Prostate gland (tissue), 2 donors: ENCODE data around the gene C17orf50. TPM values are rescaled to one million over a fixed set of nuclear protein-coding genes. Genes with fewer than 3 reads are reported as not detected.
"Not testable (repeated sequence)": the region's sequence is repeated elsewhere in the genome, so short reads cannot be mapped to it uniquely, and the experiment has no call there.

Experiments
- DNase-seq: peaks from one replicate; pipeline ENCODE4 v3.0.0-alpha.2; 2019; ENCODE audit warnings: low spot score
- H3K27ac ChIP-seq, 2 donors: fragments of 200-600 bp; sonication (generic); 2 replicates each; pipeline ENCODE4 v1.5.1; 2017 to 2019
- H3K27me3 ChIP-seq: fragments of 200-600 bp; sonication (generic); replicated peaks from 2 replicates; pipeline ENCODE4 v1.5.1; 2019; ENCODE audit not compliant: insufficient read depth
- H3K36me3 ChIP-seq, 2 donors: fragments of 200-600 bp; sonication (generic); 1 replicate in 1 of 2; 2 replicates in 1 of 2; pipeline versions ENCODE4 v1.5.1 to v1.8.1; 2017 to 2019
- H3K4me1 ChIP-seq: fragments of 200-600 bp; sonication (generic); replicated peaks from 2 replicates; pipeline ENCODE4 v1.5.1; 2019
- H3K4me3 ChIP-seq, 2 donors: fragments of 200-600 bp; sonication (generic); 2 replicates each; pipeline ENCODE4 v1.5.1; 2017 to 2019
- H3K9me3 ChIP-seq: fragments of 200-600 bp; sonication (generic); 2 replicates; pipeline ENCODE4 v1.5.1; 2017
- POLR2A ChIP-seq: fragments of 450-650 bp; IDR thresholded peaks from one replicate; pipeline ENCODE4 v1.6.1; 2016; ENCODE audit warnings: antibody characterized with exemption, mild to moderate bottlenecking
- POLR2AphosphoS5 ChIP-seq: sonication (generic); formaldehyde crosslinking; IDR thresholded peaks from one replicate; pipeline ENCODE4 v1.6.1; 2017; ENCODE audit warnings: antibody characterized with exemption
- WGBS: methylation state at CpG from one replicate; pipeline ENCODE4 v1.1.5; 2018; 5-methylcytosine and 5-hydroxymethylcytosine counted together
- intact Hi-C: fragments of 100-400 bp; cut with DNase I; formaldehyde crosslinking; loops from one replicate; pipeline ENCODE4 v1.14.2; 2022
- total RNA-seq, 2 donors: library from RNA; depleted of rRNA; stranded (reverse); fragments of >200 nt; gene quantifications; one replicate each; pipeline ENCODE4 v1.1.0, GENCODE V29; 2016
- TF ChIP-seq, protein P1 (sequence below), 4 experiments: fragments of 200-600 bp in 2 of 4; fragments of 450-650 bp in 2 of 4; sonication (generic) in 2 of 4; IDR thresholded peaks; 1 replicate in 3 of 4; 2 replicates in 1 of 4; pipeline ENCODE4 v1.5.1; 2016 to 2019; ENCODE audit warnings: antibody characterized with exemption in 4 of 4, mild to moderate bottlenecking in 2 of 4, moderate library complexity in 2 of 4

The C17orf50 gene
- total RNA-seq, 2 donors from 2014 or later = 15.8 TPM; not detected in 1

GRCh38 chr17:35748341-35748841 is 12.3 kb upstream of the C17orf50 start:
- intact Hi-C loops = no loop called here
- 52% methylated on average over 3 of the region's 4 CpGs for WGBS
- Histone ChIP-seq H3K4me3 (no peak overlapping the region), H3K9me3 (no peaks in the 10 kb centered on the region), H3K27ac (no peak overlapping the region), H3K4me1 (no peaks in the 10 kb centered on the region), H3K27me3 (peaks cover 4% of the 10 kb centered on the region), H3K36me3 (no peaks in the 10 kb centered on the region)
- DNase-seq = no peak
- no peak for TF ChIP-seq POLR2AphosphoS5
- TF ChIP-seq POLR2A = no peak
- TF ChIP-seq, protein P1, sequence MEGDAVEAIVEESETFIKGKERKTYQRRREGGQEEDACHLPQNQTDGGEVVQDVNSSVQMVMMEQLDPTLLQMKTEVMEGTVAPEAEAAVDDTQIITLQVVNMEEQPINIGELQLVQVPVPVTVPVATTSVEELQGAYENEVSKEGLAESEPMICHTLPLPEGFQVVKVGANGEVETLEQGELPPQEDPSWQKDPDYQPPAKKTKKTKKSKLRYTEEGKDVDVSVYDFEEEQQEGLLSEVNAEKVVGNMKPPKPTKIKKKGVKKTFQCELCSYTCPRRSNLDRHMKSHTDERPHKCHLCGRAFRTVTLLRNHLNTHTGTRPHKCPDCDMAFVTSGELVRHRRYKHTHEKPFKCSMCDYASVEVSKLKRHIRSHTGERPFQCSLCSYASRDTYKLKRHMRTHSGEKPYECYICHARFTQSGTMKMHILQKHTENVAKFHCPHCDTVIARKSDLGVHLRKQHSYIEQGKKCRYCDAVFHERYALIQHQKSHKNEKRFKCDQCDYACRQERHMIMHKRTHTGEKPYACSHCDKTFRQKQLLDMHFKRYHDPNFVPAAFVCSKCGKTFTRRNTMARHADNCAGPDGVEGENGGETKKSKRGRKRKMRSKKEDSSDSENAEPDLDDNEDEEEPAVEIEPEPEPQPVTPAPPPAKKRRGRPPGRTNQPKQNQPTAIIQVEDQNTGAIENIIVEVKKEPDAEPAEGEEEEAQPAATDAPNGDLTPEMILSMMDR (IDR thresholded peaks at IDR 0.05) = no peak

DNA sequence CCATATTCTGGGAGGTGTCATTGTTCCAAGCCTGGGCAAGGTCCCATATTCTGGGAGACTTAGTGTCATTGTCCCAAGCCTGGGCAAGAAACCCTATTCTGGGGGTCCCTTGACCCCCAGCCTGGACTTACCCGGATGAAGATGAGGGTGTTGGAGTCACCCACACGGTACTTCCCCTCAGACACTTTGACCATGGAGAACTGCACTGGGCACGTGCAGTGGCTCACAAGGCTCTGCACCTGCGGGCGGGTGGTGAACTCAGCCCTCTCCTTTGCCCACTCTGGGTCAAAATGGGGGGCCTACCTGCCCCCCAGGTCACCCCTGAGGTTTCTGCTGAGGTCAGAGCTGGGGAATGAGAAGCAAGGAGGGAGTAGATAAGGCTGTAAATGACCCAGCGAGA is 11.7 kb upstream of the C17orf50 start:
- no peak for TF ChIP-seq POLR2A
- no peak for TF ChIP-seq POLR2AphosphoS5
- TF ChIP-seq, protein P1 (IDR thresholded peaks at IDR 0.05) = no peak
- H3K9me3 ChIP-seq = no peaks in the 10 kb centered on the region
- WGBS = 66% methylated on average over 2 of the region's 6 CpGs
- no peak overlapping the region for H3K27ac ChIP-seq
- H3K36me3 ChIP-seq = no peaks in the 10 kb centered on the region
- no peaks in the 10 kb centered on the region for H3K4me1 ChIP-seq
- intact Hi-C loops = no loop called here
- peaks cover 4% of the 10 kb centered on the region for H3K27me3 ChIP-seq
- H3K4me3 ChIP-seq = no peak overlapping the region
- no peak for DNase-seq

- Histone ChIP-seq H3K27me3 (peaks cover 4% of the 10 kb centered on the region), H3K4me1 (no peaks in the 10 kb centered on the region), H3K27ac (no peak overlapping the region), H3K9me3 (no peaks in the 10 kb centered on the region), H3K36me3 (no peaks in the 10 kb centered on the region), H3K4me3 (no peak overlapping the region)
- TF ChIP-seq POLR2A (no peak), POLR2AphosphoS5 (no peak)
- TF ChIP-seq, protein P1 (IDR thresholded peaks at IDR 0.05) = no peak
- intact Hi-C loops = no loop called here
- DNase-seq = no peak
- WGBS = 6% methylated on average over 34 of the region's 35 CpGs
Observed at GRCh38 chr17:35749560-35750412, 10.9 kb upstream of the C17orf50 start.

DNA sequence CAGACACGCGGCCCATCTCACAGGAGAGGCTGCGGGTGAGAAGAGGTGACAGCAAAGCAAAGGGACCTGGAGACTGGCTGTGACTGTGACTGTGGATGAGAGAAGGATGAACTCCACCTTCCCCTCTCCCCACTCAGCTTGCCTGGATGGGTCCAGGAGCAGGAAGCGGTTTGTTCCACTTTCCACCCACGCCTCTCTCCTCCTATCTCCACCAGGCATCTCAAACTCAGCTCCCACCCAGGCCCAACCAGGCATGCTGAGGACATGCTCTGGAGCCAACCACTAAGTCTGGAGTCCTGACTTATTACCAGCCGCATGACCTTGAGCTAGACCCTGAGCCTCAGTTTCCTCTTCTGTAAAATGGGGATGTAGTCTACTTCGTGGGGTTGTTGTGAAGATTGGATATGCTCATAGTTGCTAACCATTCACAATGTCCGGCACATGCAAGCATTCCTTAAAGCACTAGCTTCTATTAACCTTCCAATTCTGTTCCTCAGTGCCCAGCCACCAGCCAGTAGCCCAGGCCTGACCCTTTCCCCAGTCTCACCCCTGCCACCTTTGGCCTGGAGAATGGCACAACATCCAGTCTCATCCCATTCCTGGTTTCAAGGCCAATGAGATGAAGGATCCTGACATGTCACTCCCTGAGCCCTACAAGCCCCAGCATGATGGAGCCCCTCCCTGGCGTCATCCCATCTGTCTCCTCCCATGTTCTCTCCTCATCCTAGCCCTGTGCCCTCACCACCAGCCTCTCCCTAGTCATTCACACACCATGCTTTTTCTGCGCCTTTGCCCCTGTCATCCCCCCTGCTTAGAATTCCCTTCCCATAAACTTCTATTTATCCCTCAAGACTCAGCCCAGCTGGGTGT is 9.9 kb upstream of the C17orf50 start:
- intact Hi-C loops = no loop called here
- Histone ChIP-seq H3K4me3 (no peak overlapping the region), H3K27me3 (peaks cover 4% of the 10 kb centered on the region), H3K27ac (no peak overlapping the region), H3K9me3 (no peaks in the 10 kb centered on the region), H3K36me3 (no peaks in the 10 kb centered on the region), H3K4me1 (no peaks in the 10 kb centered on the region)
- 67% methylated on average over 10 of the region's 10 CpGs for WGBS
- no peak for TF ChIP-seq POLR2A
- TF ChIP-seq POLR2AphosphoS5 = no peak
- TF ChIP-seq, protein P1 (IDR thresholded peaks at IDR 0.05) = no peak
- DNase-seq = no peak

DNA sequence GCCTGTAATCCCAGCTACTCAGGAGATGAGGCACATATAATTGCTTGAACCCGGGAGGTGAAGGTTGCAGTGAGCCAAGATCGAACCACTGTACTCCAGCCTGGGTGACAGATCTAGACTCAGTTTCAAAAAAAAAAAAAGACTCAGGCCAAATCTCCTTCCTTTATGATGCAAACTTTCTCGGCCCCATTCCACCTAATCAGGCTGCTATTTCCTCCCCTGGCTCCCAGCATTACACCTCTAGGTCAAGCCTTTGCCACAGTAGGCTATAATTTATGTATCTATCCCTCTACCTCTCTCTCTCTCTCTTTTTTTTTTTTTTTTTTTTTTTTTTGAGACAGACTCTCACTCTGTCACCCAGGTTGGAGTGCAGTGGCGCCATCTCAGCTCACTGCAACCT is 9.1 kb upstream of the C17orf50 start:
- intact Hi-C loops, H3K4me3 ChIP-seq: not testable (repeated sequence)
- 87% methylated on average over 4 of the region's 4 CpGs for WGBS

More for the DNA sequence above, 9.1 kb upstream of the C17orf50 start:
- H3K27ac ChIP-seq, H3K27me3 ChIP-seq, H3K4me1 ChIP-seq, DNase-seq, H3K36me3 ChIP-seq, H3K9me3 ChIP-seq: not testable (repeated sequence)
